HG03457 (cell line): ENCODE data around the gene LPP.

Experiments used
- ATAC-seq: cut with Tn5 transposase; IDR thresholded peaks from one replicate; pipeline ENCODE4 v1.9.1; 2021; ENCODE audit warnings: moderate number of reproducible peaks; ENCODE audit not compliant: unreplicated experiment

The LPP gene

DNA sequence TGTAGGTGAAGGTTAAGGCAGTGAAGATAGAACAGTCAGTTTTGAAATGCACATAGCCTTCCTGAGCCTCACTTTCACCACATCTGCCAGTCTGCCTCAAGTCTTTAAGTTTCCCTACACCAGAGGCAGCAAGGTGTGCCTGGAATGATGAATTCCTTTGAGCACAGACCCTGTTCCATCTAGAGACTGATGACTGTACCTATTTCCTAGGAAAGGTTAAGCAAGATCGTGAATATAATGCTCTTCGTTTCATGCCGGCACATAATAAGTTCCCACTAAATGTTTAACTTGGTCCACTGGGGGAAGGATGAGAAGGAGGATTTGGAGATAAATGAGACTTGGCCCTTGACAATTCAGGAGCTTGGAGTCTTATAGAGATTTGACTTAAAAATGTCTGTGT, 141.9 kb downstream of the LPP start:
- no peak for ATAC-seq

DNA sequence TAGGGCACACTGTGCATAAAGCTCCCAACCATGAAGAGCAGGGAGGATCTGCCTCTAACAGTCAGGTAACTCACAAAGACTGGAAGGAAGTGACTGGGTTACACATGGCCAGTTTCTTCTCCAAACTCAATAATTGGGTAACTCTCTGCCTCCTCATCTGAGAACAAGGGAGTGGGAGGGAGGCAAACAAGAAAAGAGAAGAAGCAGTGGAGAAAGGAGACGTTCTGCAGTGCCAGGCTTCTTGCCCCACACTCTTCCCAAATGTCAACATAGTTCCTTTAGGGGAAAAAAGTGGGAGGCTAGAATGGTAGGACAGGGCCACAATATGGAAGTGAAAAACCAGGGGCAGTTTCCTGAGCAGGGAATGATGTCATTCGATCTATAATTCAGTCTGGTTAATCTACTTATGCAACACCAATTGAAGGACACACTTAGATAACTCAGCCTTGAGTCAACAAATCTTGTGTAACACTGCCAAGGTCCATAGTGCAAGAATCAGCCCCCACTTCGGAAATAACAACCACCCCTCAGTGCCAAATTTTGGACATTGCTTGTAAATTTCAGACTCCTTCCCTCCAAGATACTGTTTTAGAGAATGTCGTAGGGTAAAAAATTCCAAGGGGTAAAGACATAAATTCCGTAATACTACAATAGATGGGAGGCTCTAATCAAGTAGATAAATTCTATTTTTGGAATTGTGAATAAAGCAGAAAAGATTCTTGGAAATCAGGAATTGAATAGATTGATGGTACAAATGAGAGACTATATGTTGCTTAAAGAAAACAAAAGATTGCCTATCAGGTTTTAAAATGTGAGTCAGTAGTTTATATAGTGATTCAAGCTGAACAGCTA, 143.0 kb downstream of the LPP start:
- no peak for ATAC-seq

DNA sequence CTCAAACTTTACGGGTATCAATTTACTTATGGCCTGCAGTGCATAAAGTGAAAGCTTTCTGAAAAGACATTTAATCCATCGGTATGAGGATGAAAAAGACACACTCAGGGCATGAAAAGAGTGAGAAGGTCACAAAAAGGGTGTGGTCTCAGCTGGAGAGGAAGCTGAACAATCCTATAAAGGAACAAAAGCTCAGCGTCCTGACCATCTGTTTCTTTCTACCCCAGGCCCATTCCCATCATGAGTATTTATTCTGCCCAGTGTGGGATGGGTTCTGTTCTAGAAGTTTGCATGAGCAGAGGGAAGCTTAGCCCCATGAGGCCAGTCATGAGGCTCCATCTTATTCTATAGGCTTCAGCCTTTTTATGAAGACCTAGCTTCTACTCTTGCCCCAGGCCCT, 144.6 kb downstream of the LPP start:
- no peak for ATAC-seq

DNA sequence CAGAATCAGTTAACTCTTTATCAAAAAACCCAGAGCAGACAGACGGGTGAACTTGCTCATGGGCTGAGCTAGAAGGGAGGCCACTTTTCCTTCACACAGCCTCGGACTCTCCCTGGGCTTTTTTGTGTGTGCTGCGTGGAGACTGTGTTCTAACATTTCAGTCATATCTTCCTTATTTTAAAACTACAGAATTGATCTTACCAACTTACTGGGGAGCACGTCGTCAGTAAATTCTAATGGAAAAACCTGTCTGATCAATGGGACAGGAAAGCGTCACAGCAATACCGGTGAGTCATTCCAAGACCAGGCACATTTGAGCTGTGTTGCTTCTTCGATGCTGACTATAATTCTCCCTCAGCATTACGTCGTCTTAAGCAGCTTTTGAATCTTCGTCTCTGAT, 145.1 kb downstream of the LPP start:
- ATAC-seq, result no peak

DNA sequence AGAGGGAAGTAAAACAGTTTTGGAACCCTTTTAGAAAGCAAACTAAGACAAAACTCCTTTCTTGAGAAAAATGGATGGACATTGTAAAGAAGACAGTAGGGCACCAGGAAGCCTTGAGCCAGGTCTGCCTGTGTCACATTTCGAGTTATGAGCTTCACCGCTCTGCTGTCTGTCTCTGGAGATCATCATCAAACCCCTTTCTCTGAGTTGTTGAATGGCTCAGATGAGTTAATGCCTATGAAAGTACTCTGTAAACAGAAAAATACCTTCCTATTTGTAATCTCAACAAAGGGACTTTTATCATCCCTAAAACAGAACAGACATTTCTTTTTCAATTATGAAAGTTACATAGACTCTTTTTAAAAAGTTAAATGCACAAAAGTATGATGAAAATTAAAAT, 145.8 kb downstream of the LPP start:
- ATAC-seq, result no peak

DNA sequence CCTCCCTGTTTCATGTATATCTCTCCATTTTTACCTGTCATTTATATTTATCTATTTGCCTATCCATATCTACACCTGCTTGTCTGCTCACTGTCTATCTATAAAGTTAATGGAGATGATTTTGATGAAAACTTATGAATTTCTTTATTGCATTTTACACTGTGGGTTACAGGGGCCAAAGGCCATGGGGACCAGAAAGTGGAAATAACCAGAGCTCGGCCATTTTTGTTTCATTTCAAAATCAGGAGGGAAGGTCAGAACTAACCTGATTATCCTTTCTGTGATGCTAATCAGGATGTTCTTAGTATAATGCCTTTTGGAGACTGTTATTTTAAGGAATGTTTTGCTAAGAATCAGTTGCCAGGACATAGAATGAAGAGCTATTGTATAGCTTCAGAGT, 147.2 kb downstream of the LPP start:
- ATAC-seq, result no peak

DNA sequence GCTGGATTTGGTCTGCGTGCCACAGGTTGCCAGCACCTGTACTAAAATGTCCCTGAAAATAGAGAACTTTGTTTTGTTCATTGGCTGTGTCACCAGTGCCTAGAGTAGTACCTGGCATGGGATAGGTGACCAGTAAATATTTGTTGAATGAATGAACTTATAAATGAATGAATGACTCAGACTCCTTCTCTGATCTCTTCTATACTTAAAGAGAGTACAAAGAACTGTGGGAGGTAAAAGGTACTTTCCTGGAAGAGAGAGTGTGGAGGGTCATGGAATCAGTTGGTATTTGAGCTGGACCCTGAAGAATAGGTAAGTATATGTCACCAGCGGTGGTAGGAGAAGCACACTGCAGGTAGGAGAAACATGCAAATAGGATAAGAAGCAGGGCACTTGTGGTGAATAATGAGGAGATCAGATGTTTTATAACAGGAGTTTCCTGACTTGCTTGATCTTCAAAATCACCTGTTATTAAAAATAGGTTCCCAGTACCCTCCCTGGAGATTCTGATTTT, 149.4 kb downstream of the LPP start:
- no peak for ATAC-seq

DNA sequence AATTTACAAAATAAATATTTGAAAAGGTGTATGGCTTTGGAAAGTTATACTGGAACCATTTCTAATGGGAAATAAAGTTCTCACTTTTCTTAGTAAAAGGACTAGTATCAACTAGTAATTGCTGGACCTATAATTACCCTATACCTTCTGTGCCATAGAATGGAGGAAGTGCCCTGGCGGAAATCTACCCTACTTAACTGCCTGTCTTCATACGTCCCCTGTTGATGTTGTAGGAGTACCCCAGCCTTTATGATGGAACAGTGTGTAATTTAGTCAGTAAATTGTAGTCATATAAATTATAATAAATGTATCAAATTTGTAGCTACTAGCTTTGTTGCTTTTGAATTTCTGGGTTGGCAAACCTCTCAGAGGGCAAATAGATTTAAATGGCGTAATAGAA, 149.9 kb downstream of the LPP start:
- no peak for ATAC-seq

DNA sequence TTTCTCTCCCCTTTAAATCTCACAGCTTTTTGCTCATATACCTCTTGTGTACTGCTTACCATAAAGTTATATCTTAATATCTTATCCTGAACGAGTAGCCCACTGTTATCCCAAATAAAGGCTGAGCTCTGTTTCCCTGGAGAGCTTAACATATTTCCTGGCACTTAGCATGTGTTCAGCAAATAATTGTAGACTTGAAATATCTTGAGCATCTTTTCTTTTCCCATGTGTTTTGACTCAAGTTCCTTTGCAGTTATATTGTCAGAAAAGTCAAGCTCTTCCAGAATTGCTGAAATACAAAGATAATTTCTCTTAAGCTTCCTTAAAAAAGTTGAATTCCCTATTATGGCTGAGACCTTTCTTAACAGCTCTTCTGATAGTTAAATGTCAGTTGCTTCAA, 150.5 kb downstream of the LPP start:
- no peak for ATAC-seq

DNA sequence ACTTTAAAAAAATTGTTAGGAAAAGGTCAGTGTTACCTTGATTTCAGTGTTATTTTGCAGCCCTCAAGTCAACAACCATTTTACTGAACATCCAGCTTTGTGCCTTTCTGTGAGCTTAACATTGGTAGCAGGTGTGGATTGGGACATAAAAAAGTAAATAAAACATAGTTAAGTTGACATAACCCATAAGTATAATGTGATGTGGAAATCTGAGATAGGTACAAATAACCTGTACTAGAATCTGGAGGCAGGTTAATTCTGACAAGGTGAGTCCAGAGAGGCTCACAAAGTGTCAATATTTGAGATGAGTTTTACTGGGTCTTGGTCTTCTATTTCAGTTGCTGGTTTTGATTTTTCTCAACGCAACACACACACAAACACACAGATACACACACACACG, 151.3 kb downstream of the LPP start:
- ATAC-seq, result no peak

DNA sequence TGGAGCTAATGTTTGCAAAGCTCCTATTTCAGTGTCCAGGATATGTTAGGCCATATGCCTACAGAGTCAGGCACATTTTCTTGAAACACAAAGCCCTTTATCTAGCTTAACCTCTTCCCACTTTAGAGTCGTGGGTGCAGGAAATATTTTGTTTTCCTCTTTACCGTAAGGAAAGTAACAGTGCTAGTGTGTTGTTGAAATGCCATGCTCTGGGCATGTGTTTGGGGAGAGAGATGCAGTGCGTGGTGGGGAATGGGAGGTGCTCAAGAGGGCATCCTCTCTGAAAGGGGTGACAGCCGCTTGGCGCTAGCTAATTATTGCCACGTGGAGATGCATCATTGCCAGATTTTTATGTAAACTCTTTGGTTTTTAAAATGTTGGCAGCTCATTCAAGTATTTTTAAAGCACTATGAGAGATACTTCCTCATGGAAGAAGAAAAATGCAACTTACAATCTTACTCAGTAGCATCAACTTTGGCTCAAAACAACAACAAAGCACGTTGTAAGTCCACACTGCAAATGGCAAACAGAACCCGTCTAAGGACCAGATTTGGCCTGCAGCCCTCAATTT, 152.6 kb downstream of the LPP start:
- ATAC-seq, result no peak

DNA sequence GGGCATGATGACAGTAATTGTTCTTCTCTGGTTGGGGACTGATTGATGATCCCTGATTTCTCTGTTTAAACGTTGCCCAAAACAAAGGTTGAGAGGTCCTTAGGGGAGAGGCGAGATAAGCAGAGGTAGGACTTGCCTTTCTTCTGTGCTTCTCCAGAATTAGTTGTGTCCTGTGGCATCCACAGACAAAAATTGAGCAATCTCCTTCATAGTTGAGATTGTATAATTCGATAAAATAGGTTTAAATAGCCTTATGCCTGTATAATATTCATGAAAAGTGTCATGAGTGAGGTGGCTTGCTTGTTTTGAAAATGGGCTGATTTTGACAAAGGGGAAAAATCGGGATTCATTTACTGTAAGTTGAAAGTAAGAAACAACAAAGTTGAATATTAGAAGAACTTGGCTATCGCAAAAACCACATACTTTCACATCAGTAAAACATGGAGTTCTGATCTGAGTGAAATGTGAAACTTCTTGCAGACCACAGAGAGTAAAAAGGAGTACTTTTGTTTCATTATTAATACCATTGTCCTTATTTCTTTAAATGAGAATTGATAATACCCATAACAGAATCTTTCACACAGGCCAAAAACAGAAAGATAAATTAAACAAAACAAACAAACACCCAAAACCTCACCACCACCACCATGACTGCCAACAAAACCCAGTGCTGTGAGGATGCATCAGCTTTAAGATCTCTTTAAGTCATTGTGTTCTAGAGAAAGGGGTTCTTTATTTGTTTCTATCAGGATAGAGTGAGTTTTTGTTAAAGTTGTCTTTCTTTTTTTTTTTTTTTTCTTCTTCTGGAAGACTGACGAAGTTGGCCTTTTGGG, 155.7 kb downstream of the LPP start:
- ATAC-seq, result peak; percentile 97

DNA sequence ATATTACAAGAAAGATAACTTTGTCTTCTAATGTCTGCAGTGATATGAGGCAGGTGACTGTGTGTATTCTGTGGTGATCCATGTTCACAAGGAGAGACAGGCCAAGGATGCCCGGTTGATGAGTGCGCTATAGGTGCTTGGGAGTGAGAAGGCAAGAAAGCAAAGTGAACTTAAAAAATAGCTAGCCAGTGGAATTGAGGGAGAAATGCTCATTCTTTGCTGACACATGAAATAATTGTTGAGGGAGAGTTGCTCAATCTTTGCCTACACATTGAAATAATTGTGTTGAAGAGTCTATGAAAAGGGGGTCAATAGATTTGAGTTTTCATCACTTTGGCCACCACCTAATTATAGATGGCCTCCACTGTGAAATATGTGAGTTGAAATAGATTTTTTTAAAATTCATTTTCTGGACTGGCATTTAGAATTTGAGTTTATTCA, 156.3 kb downstream of the LPP start:
- ATAC-seq, result no peak

DNA sequence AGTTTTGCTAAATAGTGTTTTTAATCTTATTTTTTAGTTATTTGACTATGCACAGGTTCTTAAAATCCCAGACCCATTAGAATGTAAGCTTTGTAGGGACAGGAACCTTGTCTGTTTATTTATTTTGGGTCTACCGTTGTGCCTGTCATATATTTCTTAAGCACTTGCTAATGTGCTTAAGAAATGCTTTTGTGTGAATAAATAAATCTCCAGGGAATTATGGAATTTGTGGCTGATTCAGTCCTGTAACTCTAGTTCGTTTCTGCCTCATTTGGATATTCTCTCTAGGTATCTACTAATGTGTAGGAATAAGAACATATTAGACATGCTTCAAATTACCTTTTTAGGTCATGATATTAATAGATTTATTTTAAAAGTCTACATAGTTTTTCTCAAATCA, 161.6 kb downstream of the LPP start:
- no peak for ATAC-seq

DNA sequence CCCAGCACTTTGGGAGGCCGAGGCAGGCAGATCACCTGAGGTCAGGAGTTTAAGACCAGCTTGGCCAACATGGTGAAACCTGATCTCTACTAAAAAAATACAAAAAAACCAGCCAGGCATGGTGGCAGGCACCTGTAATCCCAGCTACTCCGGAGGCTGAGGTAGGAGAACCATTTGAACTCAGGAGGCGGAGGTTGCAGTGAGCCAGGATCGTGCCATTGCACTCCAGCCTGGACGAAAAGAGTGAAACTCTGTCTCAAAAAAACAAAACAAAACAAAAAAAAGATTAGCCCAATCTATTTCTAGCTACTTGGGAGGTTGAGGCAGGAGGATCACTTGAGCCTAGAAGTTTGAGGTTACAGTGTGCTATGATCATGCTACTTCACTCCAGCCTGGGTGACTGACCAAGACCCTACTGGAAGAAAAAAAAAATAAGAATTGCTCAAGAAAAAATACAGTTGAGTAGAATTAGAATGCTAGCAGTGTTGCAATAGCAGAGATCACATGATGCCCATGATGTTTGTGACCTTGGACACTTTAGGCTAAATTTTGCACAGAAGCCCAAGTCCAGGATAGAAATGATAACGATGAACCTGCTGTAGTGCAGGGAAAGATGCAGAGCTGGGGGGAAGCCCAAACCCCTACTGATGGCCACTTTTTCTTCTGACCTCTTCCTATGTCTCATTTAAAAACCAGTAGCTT, 162.2 kb downstream of the LPP start:
- no peak for ATAC-seq

DNA sequence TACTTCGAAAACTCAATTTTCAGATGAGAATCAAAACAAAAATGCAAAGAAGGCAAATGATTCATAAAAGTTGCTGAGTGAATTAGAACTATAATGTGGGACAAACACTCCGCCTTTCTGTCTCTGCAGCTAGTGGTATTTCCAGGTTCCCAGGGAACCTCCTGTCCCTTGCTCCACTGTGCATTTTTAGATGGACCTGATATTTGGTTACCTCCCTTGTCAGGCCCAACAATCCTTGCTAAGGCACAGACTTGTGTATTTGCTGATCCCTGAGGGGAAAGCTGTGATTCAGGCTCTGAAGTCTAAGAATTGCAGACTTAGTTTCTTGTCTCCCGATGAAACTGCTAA, 162.7 kb downstream of the LPP start:
- ATAC-seq, result no peak

DNA sequence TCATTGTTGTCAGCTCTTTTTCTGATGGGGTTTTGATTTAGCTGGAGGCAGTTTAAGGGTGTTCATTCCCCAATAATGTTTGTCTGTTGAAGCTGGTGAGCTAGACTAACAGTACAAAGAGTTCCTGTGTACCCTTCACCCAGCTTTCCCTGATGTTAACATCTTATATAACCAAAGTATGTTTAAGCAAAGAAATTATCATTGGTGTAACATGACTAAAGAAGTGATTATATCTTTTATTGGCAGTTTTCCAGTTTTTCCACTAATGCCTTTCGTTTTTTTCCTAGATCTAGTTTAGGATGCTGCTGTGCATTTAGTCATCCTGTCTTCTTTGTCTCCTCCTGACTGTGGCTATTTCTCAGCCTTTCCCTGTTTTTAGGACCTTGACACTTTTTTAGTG, 165.6 kb downstream of the LPP start:
- no peak for ATAC-seq

DNA sequence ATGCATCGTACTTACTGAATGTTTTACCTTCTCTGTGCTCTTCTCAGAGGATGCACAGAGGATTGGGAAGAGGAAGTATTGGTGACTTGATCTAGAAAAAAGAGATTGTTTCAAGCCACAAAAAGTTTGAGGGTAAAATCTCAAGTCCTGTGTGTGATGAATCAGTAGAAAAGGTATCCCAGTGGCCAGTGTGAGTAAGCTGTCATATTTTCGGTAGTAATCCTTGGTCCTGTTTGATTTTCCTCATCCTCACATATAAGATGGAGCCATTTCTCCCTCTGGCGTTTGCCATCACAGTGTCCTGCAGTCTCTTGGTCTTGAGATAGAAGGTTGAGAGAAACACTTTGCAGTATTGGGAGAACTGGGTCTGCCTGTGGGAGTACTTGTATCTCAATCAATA, 166.8 kb downstream of the LPP start:
- ATAC-seq, result no peak

DNA sequence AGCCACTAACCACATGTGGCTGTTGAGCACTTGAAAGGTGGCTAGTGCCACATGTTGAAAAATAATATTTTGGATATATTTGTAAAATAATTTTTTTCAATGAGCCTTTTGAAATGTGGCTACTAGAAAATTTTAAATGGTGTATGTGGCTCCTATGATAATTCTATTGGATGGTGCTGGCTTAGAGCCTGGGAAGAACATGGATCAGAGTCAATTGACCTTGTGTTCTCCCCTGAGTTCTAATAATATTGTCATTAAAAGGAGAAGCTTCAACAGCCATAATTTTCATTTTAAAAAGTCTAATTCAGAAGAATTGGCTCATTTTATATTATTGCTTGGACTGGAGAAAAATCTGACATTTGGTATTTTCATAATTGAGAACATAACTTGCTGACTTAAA, 167.3 kb downstream of the LPP start:
- no peak for ATAC-seq

DNA sequence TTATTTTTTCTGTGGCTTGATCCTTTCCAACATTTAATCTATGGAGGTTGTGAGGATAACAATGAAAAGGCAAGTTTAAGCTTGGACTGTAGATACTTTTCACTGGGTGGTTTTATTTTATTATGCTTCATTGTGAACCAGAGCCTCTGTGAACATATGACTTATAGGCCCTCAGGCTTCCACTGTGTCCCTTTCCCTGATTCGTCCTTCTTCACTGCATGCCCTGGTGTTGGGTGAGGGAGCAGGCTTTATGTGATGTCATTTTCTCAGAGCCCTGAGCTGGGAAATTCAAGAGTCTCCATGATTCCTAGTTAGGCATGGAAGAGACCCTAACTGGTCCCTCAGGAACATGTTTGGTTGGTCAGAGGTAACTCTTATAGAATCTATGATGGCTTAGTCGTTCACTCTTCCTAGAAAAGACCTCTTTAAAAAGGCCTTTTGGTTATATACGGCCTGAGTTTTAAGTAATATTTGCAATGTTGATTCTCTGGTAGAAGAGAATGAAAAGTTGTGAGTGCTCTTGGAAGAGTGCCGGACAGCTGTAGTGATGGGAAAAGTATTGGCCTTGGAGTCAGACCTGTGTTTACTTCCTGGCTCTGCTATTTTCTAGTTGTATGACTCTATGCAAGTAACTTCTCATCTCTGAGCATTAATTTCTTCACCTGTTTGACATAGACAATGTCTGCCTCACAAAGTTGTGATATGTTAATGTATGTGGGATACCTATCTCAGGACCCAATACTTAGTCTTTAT, 168.4 kb downstream of the LPP start:
- ATAC-seq, result no peak
